H9 (cell line): ENCODE results near the gene PXDN. TPM values are rescaled to one million over a fixed set of nuclear protein-coding genes. Genes with fewer than 3 reads are reported as not detected.

ENCODE experiments used
- DNase-seq: peaks from one replicate; pipeline ENCODE4 v3.0.0-alpha.2; 2017
- H2AFZ ChIP-seq: one replicate; pipeline ENCODE4 v1.6.1; 2013; ENCODE audit warnings: mild to moderate bottlenecking, low read length, control low read depth, moderate library complexity
- H2AK5ac ChIP-seq: 2 replicates; pipeline ENCODE4 v1.6.1; 2013; ENCODE audit warnings: low read length, control low read depth, mixed read lengths; ENCODE audit not compliant: insufficient read length
- H2BK120ac ChIP-seq: one replicate; pipeline ENCODE4 v1.6.1; 2013; ENCODE audit warnings: low read depth, mild to moderate bottlenecking, low read length, control low read depth, inconsistent platforms; ENCODE audit not compliant: poor library complexity, severe bottlenecking
- H2BK12ac ChIP-seq: 2 replicates; pipeline ENCODE4 v1.6.1; 2013; ENCODE audit warnings: low read length, control low read depth, mixed read lengths, low read depth; ENCODE audit not compliant: insufficient read length
- H2BK15ac ChIP-seq: 2 replicates; pipeline ENCODE4 v1.6.1; 2013; ENCODE audit warnings: low read depth, low read length, control low read depth
- H2BK20ac ChIP-seq: one replicate; pipeline ENCODE4 v1.6.1; 2013; ENCODE audit warnings: low read depth, mild to moderate bottlenecking, low read length, control low read depth, inconsistent platforms; ENCODE audit not compliant: poor library complexity, severe bottlenecking
- H2BK5ac ChIP-seq: 2 replicates; pipeline ENCODE4 v1.6.1; 2013; ENCODE audit warnings: low read length, control low read depth, mixed read lengths; ENCODE audit not compliant: insufficient read length
- H3K14ac ChIP-seq: 2 replicates; pipeline ENCODE4 v1.6.1; 2013; ENCODE audit warnings: low read length, control low read depth; ENCODE audit not compliant: insufficient read depth
- H3K18ac ChIP-seq: 2 replicates; pipeline ENCODE4 v1.6.1; 2013; ENCODE audit warnings: low read depth, mild to moderate bottlenecking, mixed read lengths, low read length, control low read depth; ENCODE audit not compliant: insufficient read length
- H3K23ac ChIP-seq: 2 replicates; pipeline ENCODE4 v1.6.1; 2013; ENCODE audit warnings: low read length, control low read depth, mixed read lengths, low read depth; ENCODE audit not compliant: insufficient read length
- H3K23me2 ChIP-seq: 2 replicates; pipeline ENCODE4 v1.6.1; 2013; ENCODE audit warnings: low read depth, mild to moderate bottlenecking, mixed read lengths, low read length, control low read depth; ENCODE audit not compliant: insufficient read length, poor library complexity, severe bottlenecking
- H3K27ac ChIP-seq: 2 replicates; pipeline ENCODE4 v1.5.1; 2013; ENCODE audit warnings: low read length, control low read depth, mixed read lengths, low read depth; ENCODE audit not compliant: insufficient read length
- H3K27me3 ChIP-seq: 2 replicates; pipeline ENCODE4 v1.6.1; 2013; ENCODE audit warnings: low read length, control low read depth, inconsistent platforms; ENCODE audit not compliant: insufficient read depth
- H3K4ac ChIP-seq: 2 replicates; pipeline ENCODE4 v1.6.1; 2013; ENCODE audit warnings: low read depth, mild to moderate bottlenecking, control low read depth, inconsistent platforms, low read length, moderate library complexity
- H3K4me1 ChIP-seq: 2 replicates; pipeline ENCODE4 v1.6.1; 2013; ENCODE audit warnings: low read length, control low read depth, inconsistent platforms; ENCODE audit not compliant: insufficient read depth
- H3K4me2 ChIP-seq: 2 replicates; pipeline ENCODE4 v1.6.1; 2013; ENCODE audit warnings: low read length, control low read depth, mixed read lengths; ENCODE audit not compliant: insufficient read length, insufficient read depth
- H3K56ac ChIP-seq: 2 replicates; pipeline ENCODE4 v1.6.1; 2013; ENCODE audit warnings: low read depth, mild to moderate bottlenecking, mixed read lengths, low read length, control low read depth; ENCODE audit not compliant: insufficient read length
- H3K79me1 ChIP-seq: 2 replicates; pipeline ENCODE4 v1.6.1; 2013; ENCODE audit warnings: low read depth, mild to moderate bottlenecking, moderate library complexity, low read length, control low read depth, inconsistent platforms; ENCODE audit not compliant: insufficient read depth, poor library complexity, severe bottlenecking
- H3K79me2 ChIP-seq: 2 replicates; pipeline ENCODE4 v1.6.1; 2013; ENCODE audit warnings: low read length, control low read depth, inconsistent platforms; ENCODE audit not compliant: insufficient read depth
- H3K9ac ChIP-seq: 2 replicates; pipeline ENCODE4 v1.6.1; 2013; ENCODE audit warnings: low read length, control low read depth, mixed read lengths; ENCODE audit not compliant: insufficient read length; ENCODE audit errors: extremely low read depth
- H3K9me3 ChIP-seq: one replicate; pipeline ENCODE4 v1.6.1; 2013; ENCODE audit warnings: low read depth, low read length, inconsistent platforms; ENCODE audit not compliant: control insufficient read depth
- H3T11ph ChIP-seq: one replicate; pipeline ENCODE4 v1.6.1; 2013; ENCODE audit warnings: mild to moderate bottlenecking, low read length, control low read depth, inconsistent platforms
- H4K20me1 ChIP-seq: one replicate; pipeline ENCODE4 v1.6.1; 2013; ENCODE audit not compliant: control insufficient read depth, insufficient read length, insufficient read depth
- H4K5ac ChIP-seq: 2 replicates; pipeline ENCODE4 v1.6.1; 2013; ENCODE audit warnings: low read depth, mild to moderate bottlenecking, mixed read lengths, low read length, control low read depth; ENCODE audit not compliant: insufficient read length
- H4K8ac ChIP-seq: replicated peaks from 2 replicates; pipeline ENCODE4 v1.6.1; 2013; ENCODE audit warnings: low read length, control low read depth, mixed read lengths, low read depth; ENCODE audit not compliant: insufficient read length
- H4K91ac ChIP-seq: 2 replicates; pipeline ENCODE4 v1.6.1; 2013; ENCODE audit warnings: low read depth, mild to moderate bottlenecking, moderate library complexity, mixed read lengths, low read length, control low read depth; ENCODE audit not compliant: insufficient read length
- H3K27ac Mint-ChIP-seq, 3 experiments: 2 replicates in 2 of 3; 3 replicates in 1 of 3; pipeline ENCODE4 v1.8.0; 2020 to 2021; ENCODE audit warnings: mixed read lengths in 3 of 3, mild to moderate bottlenecking in 1 of 3, moderate library complexity in 1 of 3
- H3K27me3 Mint-ChIP-seq: 2 replicates; pipeline ENCODE4 v1.8.0; 2021; ENCODE audit warnings: low read depth, mild to moderate bottlenecking, moderate library complexity, mixed read lengths
- H3K36me3 Mint-ChIP-seq, 3 experiments: 2 replicates in 2 of 3; 3 replicates in 1 of 3; pipeline ENCODE4 v1.8.0; 2020 to 2021; ENCODE audit warnings: low read depth in 3 of 3, mixed read lengths in 3 of 3; ENCODE audit not compliant: insufficient read depth in 1 of 3
- H3K4me1 Mint-ChIP-seq, 2 experiments: 2 replicates each; pipeline ENCODE4 v1.8.0; 2020; ENCODE audit warnings: mixed read lengths in 2 of 2
- H3K4me3 Mint-ChIP-seq, 2 experiments: 2 replicates in 1 of 2; 3 replicates in 1 of 2; pipeline ENCODE4 v1.8.0; 2020 to 2021; ENCODE audit warnings: mild to moderate bottlenecking in 2 of 2, mixed read lengths in 2 of 2, moderate library complexity in 1 of 2
- H3K9me3 Mint-ChIP-seq, 2 experiments: 2 replicates in 1 of 2; 3 replicates in 1 of 2; pipeline ENCODE4 v1.8.0; 2020; ENCODE audit warnings: mild to moderate bottlenecking in 2 of 2, mixed read lengths in 2 of 2, moderate library complexity in 1 of 2
- CTCF ChIP-seq: fragments of 200-600 bp; sonication (generic); conservative IDR thresholded peaks from 3 replicates; pipeline ENCODE4 v1.8.0; 2021; ENCODE audit warnings: antibody characterized with exemption, mild to moderate bottlenecking
- WGBS: extraction: QIAGEN DNeasy Blood & Tissue Kit; methylation state at CpG from one replicate; pipeline ENCODE4 v1.1.7; 2013; ENCODE audit warnings: missing lambda C conversion rate, low lambda C conversion rate, mixed read lengths; ENCODE audit not compliant: insufficient read length; ENCODE audit errors: extremely low coverage; 5-methylcytosine and 5-hydroxymethylcytosine counted together
- total RNA-seq: library from RNA; stranded (reverse); gene quantifications from 2 replicates; pipeline ENCODE4 v1.2.1, GENCODE V29; 2021

Gene PXDN
- total RNA-seq, 1 experiment from 2014 or later = 146 TPM

- H4K5ac ChIP-seq = no peak overlapping the region
- no peak overlapping the region for H2BK20ac ChIP-seq
- no CpG with 5 or more reads among the region's 22 CpGs for WGBS
- H3K4me1 ChIP-seq = peaks cover 4% of the 10 kb centered on the region; the same call in 1 of the 2 replicates
- H3K36me3 Mint-ChIP-seq = peaks cover 18 to 30% (median 21%) of the 10 kb centered on the region in 3 experiments
- peaks cover 10% of the 10 kb centered on the region for H3K23me2 ChIP-seq
- no peak overlapping the region for H3K23ac ChIP-seq
- no peak for DNase-seq
- no peak overlapping the region for H3K18ac ChIP-seq
- H3T11ph ChIP-seq = no peak overlapping the region
- no peak overlapping the region for H3K9ac ChIP-seq
- no peak overlapping the region for H2BK12ac ChIP-seq
- H3K4me1 Mint-ChIP-seq = peaks cover 24 to 31% of the 10 kb centered on the region in 2 experiments
- H4K8ac ChIP-seq = no peak overlapping the region
- H4K20me1 ChIP-seq = no peaks in the 10 kb centered on the region
- no peak overlapping the region for H2AFZ ChIP-seq
- no peak overlapping the region for H2BK5ac ChIP-seq
- no peak overlapping the region for H3K27ac ChIP-seq
- no peak overlapping the region for H2AK5ac ChIP-seq
- H3K9me3 ChIP-seq = no peaks in the 10 kb centered on the region
- H3K56ac ChIP-seq = no peak overlapping the region
- H2BK120ac ChIP-seq = no peak overlapping the region
- no peak overlapping the region for H3K4me2 ChIP-seq
- H3K27me3 Mint-ChIP-seq = peaks cover 3% of the 10 kb centered on the region
- no peak overlapping the region for H4K91ac ChIP-seq
- H3K4ac ChIP-seq = no peak overlapping the region
- H2BK15ac ChIP-seq = no peak overlapping the region
- H3K9me3 Mint-ChIP-seq = peaks cover 10% of the 10 kb centered on the region in 2 experiments; a peak in 4 of 5 replicates
- peaks cover 4% of the 10 kb centered on the region for H3K79me1 ChIP-seq
- no peak overlapping the region; the same call in 1 of the 2 replicates for H3K14ac ChIP-seq
- no peaks in the 10 kb centered on the region for H3K27me3 ChIP-seq
- H3K27ac Mint-ChIP-seq = no peak overlapping the region
- TF ChIP-seq CTCF = no peak
- H3K4me3 Mint-ChIP-seq = no peak overlapping the region
- peaks cover 47% of the 10 kb centered on the region; the same call in 1 of the 2 replicates for H3K79me2 ChIP-seq
These were observed 4.2 kb downstream of the PXDN start for GRCh38 chr2:1739961-1740715.
